ENCODE data around the gene OLFM2.

DNA sequence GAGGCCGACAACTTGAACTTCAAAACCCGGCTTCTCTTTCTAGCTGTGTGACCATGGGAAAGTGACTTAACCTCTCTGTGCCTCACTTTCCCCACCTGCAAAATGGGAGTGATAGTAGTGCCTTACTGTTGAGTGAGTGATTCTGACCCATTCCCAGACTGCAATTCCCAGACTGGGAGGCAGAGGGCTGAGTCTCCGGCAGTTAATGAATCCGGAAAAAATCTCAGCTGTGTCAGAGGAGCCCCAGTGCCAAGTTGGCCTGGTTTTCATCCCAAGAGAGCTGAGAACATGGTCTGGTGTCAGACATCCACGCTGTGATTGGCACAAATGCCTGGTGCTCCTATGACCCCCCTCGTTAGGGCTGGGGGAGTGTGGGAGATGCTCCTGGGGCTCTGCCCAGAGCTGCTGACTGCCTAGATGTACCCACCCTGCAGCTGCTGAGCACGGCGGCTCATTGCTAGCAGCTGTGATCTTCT, 51.2 kb downstream of the OLFM2 start:
- TF ChIP-seq CTCF (IDR thresholded peaks at IDR 0.05; ENCODE audit: low read depth, low read length) (no peak), EZH2phosphoT487 (IDR thresholded peaks at IDR 0.05; ENCODE audit: low read depth) (no peak)
